HG03060 (cell line): ENCODE measurements around the gene LPIN1.
"Not testable (repeated sequence)": the region's sequence is repeated elsewhere in the genome, so short reads cannot be mapped to it uniquely, and the experiment has no call there.

Experiments used
- ATAC-seq: cut with Tn5 transposase; IDR thresholded peaks from one replicate; pipeline ENCODE4 v1.9.1; 2021; ENCODE audit warnings: low read depth, moderate number of reproducible peaks; ENCODE audit not compliant: unreplicated experiment

Gene LPIN1

DNA sequence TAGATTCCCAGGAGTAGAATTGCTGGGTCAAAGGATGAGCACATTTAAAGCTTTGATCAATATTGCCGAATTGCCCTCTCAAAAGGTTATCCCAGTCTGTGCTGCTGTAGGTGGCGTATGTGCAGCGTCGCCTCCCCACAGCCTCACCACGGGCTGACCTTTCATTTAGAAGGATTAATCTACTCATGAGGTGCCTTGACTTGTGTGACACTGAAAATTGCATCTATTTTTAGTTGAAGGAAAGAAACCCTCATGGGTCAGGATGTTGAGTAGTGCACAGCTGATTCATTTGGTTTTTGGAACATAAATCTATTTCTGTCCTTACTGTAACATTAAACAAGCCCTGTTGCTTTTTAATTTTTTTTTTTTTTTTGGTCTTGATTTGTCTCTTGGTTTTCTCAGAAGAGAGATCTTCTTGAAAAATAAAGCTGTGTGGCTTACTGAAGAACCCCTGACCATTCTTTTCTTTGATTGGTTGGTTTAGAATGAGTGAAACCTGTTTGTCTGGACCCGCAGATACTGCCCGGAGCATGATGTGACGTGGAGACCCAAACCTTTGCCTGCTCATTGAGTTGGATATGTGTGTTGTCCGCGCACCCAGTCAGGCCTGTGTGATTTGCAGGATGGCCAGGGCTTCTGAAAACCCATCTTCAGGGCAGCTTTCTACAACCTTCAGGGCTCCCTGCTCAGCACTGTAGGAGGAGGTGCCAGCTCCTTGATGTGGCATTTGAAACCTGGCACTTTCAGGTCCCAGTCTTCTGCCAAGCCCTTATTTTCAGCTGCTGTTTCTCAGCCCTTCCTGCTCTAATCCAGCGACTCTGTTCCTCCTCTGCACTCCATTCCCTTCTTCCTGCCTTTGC, 61.0 kb downstream of the LPIN1 start:
- no peak for ATAC-seq

DNA sequence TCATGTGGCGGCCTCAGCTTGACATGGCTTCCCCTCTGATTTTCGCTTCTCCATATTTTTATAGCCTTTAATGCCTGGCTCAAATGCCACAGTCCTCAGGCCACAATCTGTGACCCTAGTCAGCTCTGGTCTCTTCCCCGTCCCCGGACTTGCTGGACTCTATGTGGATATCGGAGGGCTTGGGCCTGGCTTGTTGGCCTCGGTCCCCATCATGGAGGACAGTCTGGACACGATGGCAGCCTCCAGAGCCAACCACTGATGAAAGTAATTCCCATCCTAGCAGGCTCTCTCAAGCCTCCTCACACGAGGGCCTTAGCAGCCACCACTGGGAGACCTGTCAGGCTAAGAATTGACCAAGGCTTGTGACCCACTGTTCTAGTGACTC, 61.6 kb downstream of the LPIN1 start:
- no peak for ATAC-seq

DNA sequence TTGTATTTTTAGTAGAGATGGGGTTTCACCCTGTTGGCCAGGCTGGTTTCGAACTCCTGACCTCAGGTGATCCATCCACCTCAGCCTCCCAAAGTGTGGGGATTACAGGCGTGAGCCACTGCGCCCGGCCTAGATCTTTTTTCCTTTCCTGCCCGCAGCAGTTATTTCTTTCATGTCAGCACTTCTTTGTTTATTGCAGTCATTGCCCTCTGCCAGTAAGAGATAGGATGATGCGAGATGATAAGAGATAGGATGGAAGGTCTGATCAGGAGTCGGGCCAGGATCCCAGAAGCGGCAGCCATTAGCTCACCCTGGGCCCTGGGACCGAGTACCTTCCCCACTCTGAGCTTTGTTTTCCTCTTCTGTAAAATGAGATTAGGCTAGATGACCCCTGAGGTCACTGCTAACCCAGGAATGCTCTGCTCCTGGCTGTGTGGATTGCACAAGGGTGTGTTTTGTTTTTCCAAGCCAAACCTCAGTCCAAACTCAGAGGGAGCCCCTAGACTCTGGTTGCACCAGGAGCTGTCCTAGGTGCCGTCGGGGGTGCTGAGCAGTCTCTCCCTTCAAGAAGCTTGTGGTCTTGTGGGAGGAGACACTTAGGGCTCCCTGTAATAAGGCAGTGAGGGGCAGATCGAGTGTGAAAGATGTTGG, 63.3 kb downstream of the LPIN1 start:
- no peak for ATAC-seq

DNA sequence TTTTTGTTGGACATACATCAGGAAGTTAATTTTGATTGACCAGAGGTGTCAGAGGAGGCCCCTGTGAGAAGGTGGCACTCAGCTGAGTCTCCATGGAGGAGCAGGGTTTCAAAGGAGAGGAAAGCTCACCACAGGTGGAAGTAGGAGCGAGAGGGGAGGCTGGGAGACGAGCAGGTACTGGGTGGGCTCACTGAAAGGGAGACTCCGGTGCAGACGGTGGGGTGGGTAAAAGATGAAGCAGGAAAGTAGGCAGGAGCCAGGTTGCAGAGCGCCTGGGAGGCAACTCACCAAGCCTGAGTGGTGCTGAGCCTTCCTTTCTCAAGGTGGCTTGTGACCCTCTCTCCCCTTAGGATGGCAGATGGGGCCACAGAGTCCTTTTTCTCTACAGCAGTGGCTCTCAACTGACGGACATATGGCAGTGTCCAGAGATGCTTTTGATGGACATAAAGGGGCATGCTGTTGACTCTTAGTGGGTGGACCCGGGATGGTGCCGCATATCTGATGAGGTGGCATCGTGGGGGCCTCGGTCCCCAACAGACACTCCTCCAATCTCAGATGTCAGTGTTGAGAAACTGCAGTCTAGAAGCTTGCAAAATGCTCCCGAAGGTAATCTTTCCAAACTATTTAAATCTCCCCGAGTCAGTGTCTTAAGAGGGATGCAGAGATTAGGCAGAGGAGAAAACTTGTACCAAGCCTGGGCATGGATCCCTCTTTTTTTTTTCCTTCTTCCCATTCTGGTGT, 64.0 kb downstream of the LPIN1 start:
- ATAC-seq, result no peak

DNA sequence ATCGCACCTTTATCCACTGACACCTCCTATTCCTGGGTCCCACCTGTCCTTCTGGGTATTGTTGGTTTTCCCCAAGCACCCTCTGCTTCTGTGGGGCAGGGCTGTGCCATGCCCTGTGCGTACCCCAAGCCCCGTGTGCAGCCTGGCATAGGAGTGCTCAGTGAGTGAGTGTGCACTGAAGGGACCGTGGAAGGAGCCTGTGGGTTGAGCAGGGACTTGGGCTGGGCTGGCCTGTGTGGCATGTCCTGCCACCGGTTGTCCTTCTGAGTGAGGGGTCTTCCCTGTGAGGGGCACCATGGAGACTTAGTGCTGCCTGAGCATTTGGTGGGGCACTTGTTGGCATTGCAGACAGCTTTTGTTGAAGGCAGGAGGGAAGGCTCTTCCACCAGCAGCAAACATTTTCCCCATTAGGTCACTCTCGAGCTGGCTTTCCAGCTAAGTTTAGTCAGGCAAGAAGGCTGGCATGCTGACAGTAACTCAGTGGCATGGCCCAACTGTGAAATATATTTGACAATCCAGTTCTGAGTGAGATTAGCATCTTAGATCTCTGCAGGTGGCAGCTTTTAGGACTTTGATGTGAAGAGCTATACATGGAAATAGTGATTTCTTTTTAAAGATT, 64.7 kb downstream of the LPIN1 start:
- ATAC-seq, result no peak

DNA sequence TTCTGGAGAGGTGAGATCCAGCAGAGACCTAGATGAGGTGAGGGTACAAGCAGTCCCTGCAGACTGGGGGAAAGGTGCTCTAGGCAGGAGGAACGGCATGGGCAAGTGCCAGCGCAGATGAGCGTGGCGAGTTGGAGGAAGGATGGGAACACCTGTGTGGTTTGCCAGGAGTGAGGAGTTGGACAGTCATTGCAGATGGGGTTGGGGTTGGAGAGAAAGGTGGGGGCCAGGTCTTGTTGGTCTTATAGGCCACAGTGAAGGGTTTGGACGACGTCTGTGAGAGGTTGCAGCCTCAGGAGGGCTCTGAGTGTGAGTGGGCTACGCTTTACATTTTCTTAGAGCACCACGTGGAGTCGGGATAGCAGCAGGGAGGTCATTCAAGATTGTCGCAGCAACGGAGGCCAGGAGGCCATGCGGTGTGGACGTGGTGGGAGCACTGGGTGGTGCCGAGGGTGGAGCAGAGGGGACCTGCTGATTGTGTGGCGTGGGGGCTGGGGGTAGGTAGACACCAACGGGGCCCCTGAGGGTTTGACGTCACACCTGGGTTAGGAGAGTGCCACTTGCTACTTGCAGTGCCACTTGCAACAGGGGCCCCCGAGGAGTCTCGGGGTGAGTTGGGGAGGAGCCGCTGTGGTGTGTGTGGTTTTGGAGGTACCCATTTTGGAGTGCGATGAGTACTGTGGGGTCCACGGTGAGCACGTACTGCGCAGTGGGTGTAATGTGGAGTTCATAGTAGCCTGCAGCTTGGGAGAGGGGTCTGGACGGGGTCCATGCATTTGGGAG, 66.2 kb downstream of the LPIN1 start:
- ATAC-seq, result no peak

DNA sequence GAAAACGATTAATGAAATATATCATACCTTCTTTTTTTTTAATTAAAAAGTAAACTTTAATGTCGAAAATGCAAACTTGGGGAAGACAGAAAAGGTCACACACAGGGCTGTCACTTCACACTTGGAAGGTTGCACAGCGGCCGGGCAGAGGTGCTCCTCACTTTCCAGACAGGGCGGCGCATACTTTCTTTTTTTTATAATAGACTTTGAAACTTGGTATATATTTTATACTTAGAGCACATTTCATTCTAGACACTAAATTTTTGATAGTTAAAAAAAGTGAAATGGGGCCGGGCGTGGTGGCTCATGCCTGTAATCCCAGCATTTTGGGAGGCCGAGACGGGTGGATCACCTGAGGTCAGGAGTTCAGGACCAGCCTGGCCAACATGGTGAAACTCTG, 66.9 kb downstream of the LPIN1 start:
- ATAC-seq, result not testable (repeated sequence)

DNA sequence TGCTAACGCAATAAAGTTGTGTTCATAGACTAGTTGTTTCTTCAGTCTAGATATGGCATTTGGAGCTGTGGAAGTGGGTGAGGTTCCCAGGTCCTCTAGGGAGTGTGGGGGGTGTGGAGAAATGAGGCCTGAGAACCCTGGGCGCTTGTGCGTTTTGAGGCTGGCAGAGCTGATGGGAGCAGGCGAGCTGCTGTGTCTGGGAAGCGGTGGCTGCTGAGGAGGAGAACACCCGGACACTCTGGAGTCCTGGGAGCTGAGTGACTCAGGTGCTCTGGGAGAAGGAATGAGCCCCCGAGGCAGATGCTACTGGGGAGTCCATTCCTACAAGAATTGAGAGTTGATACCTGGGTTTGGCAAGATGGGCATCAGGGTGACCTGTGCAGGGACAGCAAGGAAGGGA, 67.5 kb downstream of the LPIN1 start:
- ATAC-seq, result no peak

DNA sequence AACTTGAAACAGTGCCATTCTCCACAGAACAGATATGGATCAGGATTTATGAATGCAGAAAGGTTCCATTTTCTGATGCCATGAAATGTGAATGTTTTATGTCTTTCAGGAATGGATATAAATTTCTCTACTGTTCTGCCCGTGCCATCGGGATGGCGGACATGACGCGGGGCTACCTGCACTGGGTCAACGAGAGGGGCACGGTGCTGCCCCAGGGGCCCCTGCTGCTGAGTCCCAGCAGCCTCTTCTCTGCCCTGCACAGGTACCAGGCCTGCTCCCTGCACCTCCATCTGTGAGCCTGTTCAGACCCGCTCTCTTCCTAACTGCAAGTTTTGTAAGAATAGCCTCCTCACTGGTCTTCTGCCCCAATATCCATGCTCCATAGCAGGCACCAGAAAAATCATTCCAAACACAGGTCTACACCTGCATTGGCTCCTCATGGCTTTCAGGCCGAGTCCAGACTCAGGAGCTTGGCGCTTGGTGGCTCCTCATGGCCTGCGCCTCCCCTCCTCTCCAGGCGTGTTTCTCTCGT, 68.6 kb downstream of the LPIN1 start:
- no peak for ATAC-seq

DNA sequence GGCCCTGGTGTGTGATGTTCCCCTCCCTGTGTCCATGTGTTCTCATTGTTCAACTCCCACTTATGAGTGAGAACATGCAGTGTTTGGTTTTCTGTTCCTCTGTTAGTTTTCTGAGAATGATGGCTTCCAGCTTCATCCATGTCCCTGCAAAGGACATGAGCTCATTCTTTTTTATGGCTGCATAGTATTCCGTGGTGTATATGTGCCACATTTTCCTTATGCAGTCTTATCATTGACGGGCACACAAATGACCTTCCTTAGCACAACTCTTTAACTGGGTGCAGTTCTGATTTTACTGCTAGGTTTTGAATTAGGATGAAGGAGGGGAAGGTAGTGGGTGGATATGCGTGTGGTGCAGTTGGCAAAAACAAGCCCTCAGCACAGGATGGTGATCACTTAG, 70.5 kb downstream of the LPIN1 start:
- not testable (repeated sequence) for ATAC-seq

DNA sequence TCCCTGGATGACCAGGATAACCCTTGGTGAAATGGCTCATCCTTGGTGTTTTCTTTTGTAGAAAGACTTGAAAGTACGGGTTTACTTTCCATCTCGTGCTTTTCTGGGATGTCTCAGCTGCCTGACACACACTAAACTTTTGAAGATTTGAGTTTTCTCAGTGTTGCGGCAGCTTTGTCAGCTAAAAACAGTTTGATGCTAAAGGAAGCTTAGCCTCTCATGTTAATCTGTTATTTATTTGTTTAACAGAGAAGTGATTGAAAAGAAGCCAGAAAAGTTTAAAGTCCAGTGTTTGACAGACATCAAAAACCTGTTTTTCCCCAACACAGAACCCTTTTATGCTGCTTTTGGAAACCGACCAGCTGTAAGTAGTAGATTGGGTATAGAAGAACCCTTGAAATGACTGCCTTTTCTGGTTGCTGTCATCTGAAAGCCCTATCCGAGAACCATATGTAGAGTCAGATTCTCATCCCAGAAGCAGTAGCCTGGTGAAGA, 72.8 kb downstream of the LPIN1 start:
- ATAC-seq, result no peak

DNA sequence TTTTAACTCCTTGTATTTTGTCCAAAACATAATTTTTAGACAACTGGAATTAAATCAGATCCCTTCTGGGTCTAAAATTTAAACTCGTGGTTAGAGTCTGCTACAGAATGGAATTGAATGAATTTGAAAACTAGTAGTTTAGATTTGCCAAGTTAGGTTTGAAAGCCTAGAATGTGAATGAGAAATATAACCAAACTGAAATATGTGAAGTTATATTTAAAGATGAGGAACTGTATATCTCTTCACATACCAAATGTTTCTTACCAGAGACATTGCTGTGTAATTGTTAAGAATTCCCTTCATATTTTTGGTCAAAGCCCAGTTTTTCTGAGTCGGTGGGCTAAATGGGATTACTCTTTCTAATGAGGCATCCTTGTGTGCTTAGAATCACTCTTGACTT, 74.2 kb downstream of the LPIN1 start:
- no peak for ATAC-seq

DNA sequence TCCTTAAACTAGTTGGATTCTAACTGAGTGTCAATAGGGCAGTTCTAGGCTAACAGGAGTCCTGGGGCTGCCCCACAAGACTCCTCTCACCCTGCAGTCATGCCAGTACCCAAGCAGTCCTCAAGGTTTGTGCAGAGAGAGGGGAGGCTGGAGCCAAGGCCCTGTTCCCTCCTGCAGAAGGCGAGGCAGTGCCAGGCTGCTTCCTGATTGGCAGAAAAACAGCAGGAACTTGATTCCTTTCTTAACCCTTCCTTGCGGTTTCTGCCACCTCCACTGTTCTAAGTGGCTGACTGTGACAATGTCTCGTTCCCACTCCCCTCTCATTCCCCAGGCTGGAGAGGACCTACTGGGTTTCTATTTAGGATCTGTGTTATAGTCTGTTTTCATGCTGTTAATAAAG, 75.3 kb downstream of the LPIN1 start:
- ATAC-seq, result no peak

DNA sequence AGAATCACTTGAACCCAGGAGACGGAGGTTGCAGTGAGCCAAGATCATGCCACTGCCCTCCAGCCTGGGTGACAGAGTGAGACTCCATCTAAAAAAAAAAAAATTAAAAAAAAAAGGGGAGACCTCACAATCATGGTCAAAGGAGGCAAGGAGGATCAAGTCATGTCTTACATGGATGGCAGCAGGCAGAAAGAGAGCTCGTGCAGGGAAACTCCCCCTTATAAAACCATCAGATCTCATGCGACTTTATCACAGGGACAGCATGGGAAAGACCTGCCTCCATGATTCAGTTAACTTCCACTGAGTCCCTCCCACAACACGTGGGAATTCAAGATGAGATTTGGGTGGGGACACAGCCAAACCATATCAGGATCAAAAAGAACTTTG, 75.9 kb downstream of the LPIN1 start:
- not testable (repeated sequence) for ATAC-seq

DNA sequence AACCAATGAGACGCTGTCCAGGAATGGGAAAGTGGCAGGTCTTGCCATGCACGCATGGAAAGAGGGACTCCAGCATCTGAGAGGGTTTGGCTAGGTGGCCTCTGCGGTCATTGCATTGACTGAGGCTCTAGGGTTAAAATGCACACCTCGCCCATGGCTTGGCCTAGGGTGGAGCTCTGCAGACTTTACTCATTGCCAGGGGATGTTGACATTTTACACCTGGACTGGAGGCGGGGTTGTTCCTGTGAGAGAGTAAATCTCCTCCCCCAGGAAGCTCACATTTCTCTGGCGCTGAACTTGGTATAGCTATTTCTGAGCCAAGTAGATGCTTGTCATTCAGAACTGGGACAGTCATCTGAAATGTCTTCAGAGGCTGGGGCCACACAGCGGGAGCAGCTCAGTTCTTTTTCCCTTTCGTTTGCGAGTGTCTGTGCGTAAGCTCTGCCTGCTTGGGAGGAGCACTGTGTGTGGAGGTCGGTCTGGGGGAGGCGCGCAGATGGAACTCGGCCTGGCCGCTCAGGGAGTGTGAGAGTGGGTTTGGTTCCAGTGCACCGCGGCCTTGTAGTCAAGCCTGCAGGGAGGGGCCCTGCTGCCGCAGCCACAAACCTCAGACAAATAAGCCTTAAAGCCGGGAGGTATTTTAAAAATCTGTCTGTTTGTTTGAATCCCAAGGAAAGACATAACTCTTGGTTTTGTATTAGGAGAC, 76.5 kb downstream of the LPIN1 start:
- ATAC-seq, result no peak

DNA sequence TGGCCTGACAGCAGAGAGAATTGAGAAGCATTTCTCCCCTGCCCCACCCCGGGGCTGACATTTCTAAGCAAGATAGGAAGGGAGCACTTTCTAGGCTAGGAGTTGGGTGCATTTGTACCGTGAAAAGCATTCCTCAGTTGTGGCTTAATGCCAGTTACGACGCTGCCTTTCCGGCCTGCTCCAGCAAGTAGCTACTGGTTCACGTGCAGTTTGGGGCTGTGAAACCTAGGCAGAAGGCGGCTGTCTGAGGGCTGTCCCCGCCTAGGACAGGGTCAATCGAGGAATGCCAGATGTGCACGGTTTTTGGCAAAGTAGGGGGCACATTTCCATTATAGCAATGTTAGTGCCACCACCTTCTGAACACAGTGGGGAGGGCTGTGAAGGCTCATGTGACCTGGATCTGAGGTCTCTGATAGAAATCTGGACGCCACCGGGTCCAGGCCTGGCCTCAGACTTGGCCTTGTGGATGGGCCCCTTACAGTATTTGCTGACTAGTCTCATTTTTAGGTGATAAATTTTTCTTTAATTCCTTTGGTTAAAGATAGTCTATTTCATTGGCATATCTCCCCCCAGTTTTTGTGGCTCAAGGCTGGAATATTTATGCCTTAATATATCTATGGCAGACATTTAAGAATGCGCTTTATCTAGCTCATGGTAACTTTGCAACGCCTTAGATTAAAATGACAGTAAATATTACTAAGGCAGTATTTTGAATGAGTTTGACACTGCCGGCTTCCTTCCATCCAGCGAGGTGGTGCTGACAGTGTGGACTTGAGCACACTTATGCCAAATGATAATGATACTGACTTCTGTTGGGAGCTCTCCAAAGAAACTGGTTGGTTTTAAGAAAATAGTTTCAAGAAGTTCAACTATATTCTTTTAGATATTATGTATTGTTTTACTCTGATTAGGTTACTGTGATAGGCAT, 78.7 kb downstream of the LPIN1 start:
- no peak for ATAC-seq

DNA sequence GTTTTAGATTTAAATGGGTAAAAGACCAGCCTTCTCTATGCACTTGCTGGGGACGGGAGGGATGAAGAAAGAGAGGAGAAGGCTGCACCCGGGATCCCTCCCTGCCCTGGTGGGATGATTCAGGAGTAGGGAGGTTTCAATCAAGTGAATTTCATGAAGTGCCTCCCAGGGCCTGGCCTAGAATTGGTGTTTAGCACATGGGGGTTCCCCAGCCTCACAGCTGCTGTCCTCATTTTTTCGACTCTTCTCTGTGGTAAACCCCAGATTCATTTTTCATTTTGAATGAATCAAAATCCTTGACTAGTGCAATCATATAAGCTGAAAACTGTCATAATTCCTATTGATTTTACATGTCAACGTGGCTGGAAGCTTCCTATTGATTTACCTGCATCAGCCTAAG, 81.1 kb downstream of the LPIN1 start:
- no peak for ATAC-seq

DNA sequence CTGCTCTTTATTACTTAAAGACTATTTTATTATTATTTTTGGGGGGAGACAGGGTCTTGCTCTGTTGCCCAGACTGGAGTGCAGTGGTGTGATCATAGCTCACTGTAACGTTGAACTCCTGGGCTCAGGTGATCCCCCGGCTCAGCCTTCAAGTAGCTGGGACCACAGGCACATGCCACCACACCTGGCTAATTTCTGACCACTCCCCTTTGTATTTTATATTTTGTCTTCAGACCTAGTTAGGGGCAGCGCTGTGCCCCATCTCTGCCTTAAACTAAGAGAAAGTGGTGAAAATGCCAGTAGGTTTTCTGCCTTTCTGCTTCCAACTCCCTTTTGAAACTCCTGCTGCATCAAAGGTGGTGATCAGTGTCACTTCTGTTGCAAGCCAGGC, 82.5 kb downstream of the LPIN1 start:
- no peak for ATAC-seq
